ENCODE measurements around the gene ANKDD1A. TPM values are rescaled to one million over a fixed set of nuclear protein-coding genes. Genes with fewer than 3 reads are reported as not detected.

ANKDD1A gene
- polyA plus RNA-seq, 4 donors: 4.2 to 9.5 (median 6.2) TPM

Other genes with a start within 250 kb of the ANKDD1A start
- 10 to 100 TPM in 3 of 4 donors, 1 to 10 TPM in 1; 9.8 to 15.2 (median 13.3) TPM for gene RBPMS2, start 136.3 kb upstream of the ANKDD1A start, polyA plus RNA-seq (ENCODE audit: insufficient read length in 4 of 4)
- 10 to 100 TPM in 2 of 4 donors, 1 to 10 TPM in 2; 5.7 to 21.2 (median 13.5) TPM for gene PIF1, start 86.3 kb upstream of the ANKDD1A start, polyA plus RNA-seq (ENCODE audit: insufficient read length in 4 of 4)
- gene PLEKHO2, start 70.0 kb upstream of the ANKDD1A start, polyA plus RNA-seq (ENCODE audit: insufficient read length in 4 of 4): 10 to 100 TPM; 15.3 to 21.6 (median 19.7) TPM
- 100 to 1,000 TPM in 3 of 4 donors, 10 to 100 TPM in 1; 99.1 to 120 (median 112) TPM for gene SPG21, start 78.0 kb downstream of the ANKDD1A start, polyA plus RNA-seq (ENCODE audit: insufficient read length in 4 of 4)
- gene MTFMT, start 117.7 kb downstream of the ANKDD1A start, polyA plus RNA-seq (ENCODE audit: insufficient read length in 4 of 4): 10 to 100 TPM; 13.4 to 18.6 (median 15.3) TPM
- 10 to 100 TPM in 2 of 4 donors, 1 to 10 TPM in 2; 8.5 to 11.7 (median 9.9) TPM for gene SLC51B, start 133.5 kb downstream of the ANKDD1A start, polyA plus RNA-seq (ENCODE audit: insufficient read length in 4 of 4)
- gene RASL12, start 156.1 kb downstream of the ANKDD1A start, polyA plus RNA-seq (ENCODE audit: insufficient read length in 4 of 4): 1 to 10 TPM; 6.1 to 8.1 (median 7.4) TPM
- under 1 TPM in 3 of 4 donors, not detected in 1; 0.04 to 0.05 (median 0.05) TPM for gene KBTBD13, start 164.8 kb downstream of the ANKDD1A start, polyA plus RNA-seq (ENCODE audit: insufficient read length in 4 of 4)
- 1 to 10 TPM; 2.0 to 10.0 (median 6.0) TPM for gene UBAP1L, start 203.3 kb downstream of the ANKDD1A start, polyA plus RNA-seq (ENCODE audit: insufficient read length in 4 of 4)
- gene PDCD7, start 221.9 kb downstream of the ANKDD1A start, polyA plus RNA-seq (ENCODE audit: insufficient read length in 4 of 4): 10 to 100 TPM; 31.1 to 37.7 (median 34.4) TPM